Astrocyte of the hippocampus (primary cell): ENCODE measurements around the gene SEC61G.

Source experiments
- DNase-seq: peaks from one replicate; pipeline ENCODE4 v3.0.0; 2011; ENCODE audit warnings: low read depth, low spot score

SEC61G gene

GRCh38 chr7:54764861-54765260 is 5.8 kb upstream of the SEC61G start:
- DNase-seq = no peak

DNA sequence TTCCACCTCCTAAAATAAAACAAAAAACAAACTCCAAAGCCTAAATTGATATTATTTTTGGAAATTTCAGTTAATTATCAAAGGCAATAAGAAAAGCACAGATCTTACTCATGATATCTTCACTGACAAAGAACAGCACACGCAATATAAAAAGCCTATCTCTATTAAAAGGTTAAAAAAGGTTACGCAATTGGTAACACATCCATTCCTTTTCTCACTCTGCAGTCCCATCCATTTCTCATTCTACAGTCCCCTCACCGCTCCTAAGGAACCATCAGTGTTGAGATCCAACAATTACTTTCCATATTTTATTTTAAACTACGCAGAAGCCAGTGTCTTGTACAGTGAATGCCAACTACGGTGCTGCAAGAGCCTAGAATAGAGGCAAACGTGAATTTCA is 1.3 kb downstream of the SEC61G start:
- DNase-seq = no peak

DNA sequence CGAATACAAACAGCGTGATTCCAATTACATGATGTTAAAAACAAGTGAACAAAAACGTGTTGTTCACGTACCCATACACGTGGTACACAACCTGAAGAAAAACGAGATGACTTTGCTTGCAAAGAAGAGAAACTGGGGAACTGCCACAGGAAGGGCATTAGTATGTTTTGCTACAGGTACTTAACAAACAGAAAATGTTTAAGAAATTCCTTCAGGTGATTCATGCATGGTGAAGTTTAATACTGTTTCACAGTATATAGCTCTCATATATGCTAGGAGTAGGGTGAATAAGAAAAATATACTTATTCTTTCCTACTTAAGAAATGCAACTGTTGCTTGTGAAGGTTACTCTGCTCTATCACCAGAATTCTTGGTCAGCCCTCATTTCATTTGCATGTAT is 9.8 kb downstream of the SEC61G start:
- no peak for DNase-seq

- DNase-seq = no peak
These were observed 11.8 kb downstream of the SEC61G start for GRCh38 chr7:54747234-54747633.

DNA sequence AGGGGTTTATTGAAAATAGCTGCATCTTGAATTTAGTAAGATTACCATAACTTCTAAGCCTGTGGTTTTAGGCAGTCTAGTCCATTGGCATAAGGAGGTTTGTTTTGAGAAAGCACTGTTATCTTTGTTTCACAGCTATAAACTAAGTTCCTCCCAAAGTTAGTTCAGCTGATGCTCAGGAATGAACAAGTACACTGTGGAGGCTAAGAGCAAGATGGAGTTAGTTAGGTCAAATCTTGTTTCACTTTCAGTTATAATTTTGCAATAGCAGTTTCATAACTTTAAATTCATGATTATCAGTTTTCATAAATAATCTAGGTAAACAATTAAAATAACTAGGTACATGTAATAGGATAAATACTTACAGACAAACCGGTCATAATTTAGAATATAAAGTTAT is 15.4 kb downstream of the SEC61G start:
- DNase-seq = no peak

- no peak for DNase-seq
These were observed 20.3 kb downstream of the SEC61G start for GRCh38 chr7:54738737-54739136.

DNA sequence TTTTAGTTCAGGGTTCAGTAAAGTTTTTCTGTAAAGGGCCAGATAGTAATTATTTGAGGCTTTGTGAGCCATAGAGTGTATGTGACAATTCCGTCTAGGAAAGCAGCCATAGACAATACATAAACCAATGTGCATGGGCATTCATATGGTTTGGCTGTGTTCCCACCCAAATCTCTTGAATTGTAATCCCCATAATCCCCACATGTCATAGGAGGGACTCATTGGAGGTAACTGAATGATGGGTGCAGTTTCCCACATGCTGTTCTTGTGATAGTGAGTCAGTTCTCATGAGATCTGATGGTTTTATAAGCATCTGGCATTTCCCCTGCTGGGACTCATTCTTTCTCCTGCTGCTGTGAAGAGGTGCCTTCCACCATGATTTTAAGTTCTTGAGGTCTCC is 29.9 kb downstream of the SEC61G start:
- no peak for DNase-seq

GRCh38 chr7:54728411-54728810 is 30.6 kb downstream of the SEC61G start:
- DNase-seq = peak; percentile 5

- no peak for DNase-seq
These were observed 33.8 kb downstream of the SEC61G start for GRCh38 chr7:54725255-54725654.

DNA sequence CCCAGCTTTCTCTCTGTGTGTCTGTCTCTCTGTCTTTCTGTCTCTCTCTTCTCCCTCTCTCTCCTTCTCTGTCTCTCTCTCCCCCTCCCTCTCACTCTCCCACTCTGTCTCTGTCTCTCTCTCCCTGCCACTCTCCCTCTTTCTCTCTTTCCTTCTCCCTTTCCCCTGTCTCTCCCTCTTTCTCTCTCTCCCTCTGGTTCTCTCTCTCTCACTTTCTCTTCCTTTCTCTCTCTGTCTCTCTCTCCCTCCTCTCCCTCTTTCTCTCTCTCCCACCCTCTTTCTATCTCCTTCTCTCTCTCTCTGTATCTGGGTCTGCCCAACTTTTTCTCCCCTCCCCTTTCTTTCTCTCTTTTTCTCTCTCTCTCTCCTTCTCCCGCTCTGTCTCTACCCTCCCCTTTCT is 36.5 kb downstream of the SEC61G start:
- DNase-seq = no peak

DNA sequence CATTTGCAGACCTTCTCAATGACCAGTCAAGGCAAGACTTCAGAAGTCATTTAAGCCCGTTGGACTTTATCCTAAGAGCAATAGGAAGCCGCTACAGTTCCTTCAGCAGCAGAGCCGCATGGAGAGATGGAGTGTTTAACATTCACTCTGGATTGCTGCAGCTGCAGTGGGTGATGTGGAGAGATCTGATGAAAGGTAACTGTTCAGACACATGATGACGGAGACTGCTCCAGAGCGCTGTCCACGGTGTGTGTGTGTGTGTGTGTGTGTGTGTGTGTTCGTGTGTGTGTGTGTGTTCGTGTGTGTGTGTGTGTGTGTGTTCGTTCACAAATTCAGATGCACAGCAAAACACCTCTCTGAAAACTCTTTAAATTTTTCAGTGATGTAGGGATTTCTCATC is 37.0 kb downstream of the SEC61G start:
- no peak for DNase-seq

GRCh38 chr7:54719974-54720373 is 39.0 kb downstream of the SEC61G start:
- no peak for DNase-seq

DNA sequence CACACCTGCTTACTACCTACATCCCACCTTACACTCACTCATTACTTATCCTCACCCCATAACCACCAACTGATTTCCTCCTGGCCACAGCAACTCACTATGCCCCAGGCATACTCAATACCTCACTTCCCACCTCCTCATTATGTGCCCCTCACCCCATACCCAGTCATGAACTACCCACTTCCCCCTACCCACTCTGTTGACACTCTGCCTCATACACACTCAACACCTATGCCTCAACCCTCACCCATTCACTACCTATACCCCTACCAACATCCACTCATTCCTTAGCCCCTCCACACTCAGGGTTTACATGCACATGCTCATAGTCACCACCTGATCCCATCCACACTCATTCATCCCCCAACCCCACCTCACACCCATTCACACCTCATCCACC is 39.6 kb downstream of the SEC61G start:
- no peak for DNase-seq

GRCh38 chr7:54712820-54713219 is 46.2 kb downstream of the SEC61G start:
- DNase-seq = no peak

DNA sequence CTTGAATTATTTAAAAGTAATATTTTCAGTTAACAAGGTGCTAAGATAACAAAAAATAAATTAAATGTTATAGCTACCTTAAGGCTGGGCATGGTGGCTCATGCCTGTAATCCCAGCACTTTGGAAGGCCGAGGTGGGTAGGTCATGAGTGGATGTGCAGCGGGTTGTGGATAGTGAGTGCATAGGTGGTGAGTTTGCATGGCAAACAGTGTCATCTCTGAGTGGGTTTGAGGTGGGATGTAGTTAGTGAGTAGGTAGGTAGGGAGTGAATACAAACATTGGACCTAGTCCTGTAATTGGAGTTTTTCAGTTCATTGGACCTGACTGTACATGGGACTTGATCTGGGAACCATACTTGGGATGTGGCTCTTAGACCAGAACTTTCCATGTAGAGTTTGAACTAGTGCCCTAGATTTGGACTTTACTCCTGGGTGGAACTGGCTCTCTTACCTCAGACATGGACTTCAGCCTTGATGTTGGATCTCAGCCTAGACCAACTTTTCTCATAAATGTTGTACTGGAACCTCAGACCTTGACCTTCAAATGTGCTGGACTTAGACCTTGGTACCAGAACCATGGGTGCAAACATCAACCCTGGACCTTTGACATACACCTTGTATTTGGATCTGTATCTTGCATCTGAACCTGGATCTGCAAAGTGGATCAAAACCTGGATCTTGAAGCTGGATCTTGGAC is 47.0 kb downstream of the SEC61G start:
- DNase-seq = no peak

GRCh38 chr7:54709283-54709682 is 49.7 kb downstream of the SEC61G start:
- DNase-seq = no peak

GRCh38 chr7:54705436-54705835 is 53.6 kb downstream of the SEC61G start:
- DNase-seq = peak; percentile 70

DNA sequence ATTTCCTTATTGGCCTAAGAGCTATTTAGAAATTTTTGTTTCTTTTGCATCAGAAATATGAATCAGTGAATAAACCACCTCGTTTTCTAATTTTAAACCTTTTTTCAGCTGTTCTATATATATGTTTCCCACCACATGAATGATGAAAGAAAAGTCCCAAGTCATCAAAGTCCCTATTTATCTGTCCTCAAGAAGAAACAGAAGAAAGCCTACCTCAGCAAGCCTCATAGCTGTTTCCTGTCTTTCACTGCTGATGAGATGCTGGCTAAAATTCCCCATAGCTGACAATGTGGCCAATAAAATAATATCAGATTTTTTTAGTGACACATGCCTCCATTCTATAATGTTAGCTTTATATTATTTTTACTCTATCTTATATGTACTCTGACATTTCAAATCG is 54.2 kb downstream of the SEC61G start:
- no peak for DNase-seq
